Measurements from ENCODE around the gene PDE4D. TPM values are rescaled to one million over a fixed set of nuclear protein-coding genes. Genes with fewer than 3 reads are reported as not detected.

The PDE4D gene
- total RNA-seq, 2 experiments from 2014 or later = 0.50 to 0.51 TPM

- H3K9me3 ChIP-seq (ENCODE audit: low read length) = no peaks in the 10 kb centered on the region
- TF ChIP-seq EZH2phosphoT487 (IDR thresholded peaks at IDR 0.05; ENCODE audit: borderline replicate concordance, low read depth, low read length) = no peak
- no peak for TF ChIP-seq CTCF (conservative IDR thresholded peaks at IDR 0.05; ENCODE audit: low read length)
- H2AFZ ChIP-seq (ENCODE audit: low read length) = no peak overlapping the region
- no peaks in the 10 kb centered on the region for H4K20me1 ChIP-seq (ENCODE audit: insufficient read depth, low read length)
- H3K36me3 ChIP-seq (ENCODE audit: insufficient read depth, low read length) = no peaks in the 10 kb centered on the region
- no peak overlapping the region for H3K4me2 ChIP-seq (ENCODE audit: low read length)
- no peaks in the 10 kb centered on the region for H3K79me2 ChIP-seq (ENCODE audit: insufficient read depth, low read depth, low read length)
- H3K27ac ChIP-seq (ENCODE audit: low read depth, low read length, poor library complexity, severe bottlenecking) = no peak overlapping the region
- intact Hi-C loops (cut with micrococcal nuclease; ENCODE audit: unreplicated experiment) = no loop called here
- no peaks in the 10 kb centered on the region for H3K4me1 ChIP-seq (ENCODE audit: insufficient read depth, low read length, poor library complexity, severe bottlenecking)
- POLR2A ChIA-PET = interaction anchor here (0.6 kb wide), 1 partner anchor 23 kb away, joined by 3 read pairs; no protein-coding TSS in a partner anchor
- BruUV-seq (replicated peaks) = no TSS peak
- DNase-seq (ENCODE audit: low spot score) = no peak
- CTCF ChIA-PET (ENCODE audit: unreplicated experiment) = no interaction called here
- no peaks in the 10 kb centered on the region for H3K9me2 ChIP-seq (ENCODE audit: insufficient read depth, low read length)
- no peak overlapping the region for H3K4me3 ChIP-seq (ENCODE audit: low read depth, low read length, poor library complexity, severe bottlenecking)
Measured at GRCh38 chr5:59828623-59829022, 64.9 kb downstream of the PDE4D start.

- POLR2A ChIA-PET = interaction anchor here (1.2 kb wide), 1 partner anchor 10 kb away, joined by 3 read pairs; no protein-coding TSS in a partner anchor
- Histone ChIP-seq H3K9me3 (ENCODE audit: low read length) (no peaks in the 10 kb centered on the region), H2AFZ (ENCODE audit: low read length) (no peak overlapping the region), H3K4me2 (ENCODE audit: low read length) (no peak overlapping the region), H3K9me2 (ENCODE audit: insufficient read depth, low read length) (no peaks in the 10 kb centered on the region), H3K36me3 (ENCODE audit: insufficient read depth, low read length) (no peaks in the 10 kb centered on the region), H3K4me3 (ENCODE audit: low read depth, low read length, poor library complexity, severe bottlenecking) (no peak overlapping the region), H3K4me1 (ENCODE audit: insufficient read depth, low read length, poor library complexity, severe bottlenecking) (no peaks in the 10 kb centered on the region), H3K27ac (ENCODE audit: low read depth, low read length, poor library complexity, severe bottlenecking) (no peak overlapping the region), H3K79me2 (ENCODE audit: insufficient read depth, low read depth, low read length) (no peaks in the 10 kb centered on the region), H4K20me1 (ENCODE audit: insufficient read depth, low read length) (no peaks in the 10 kb centered on the region)
- CTCF ChIA-PET (ENCODE audit: unreplicated experiment) = no interaction called here
- intact Hi-C loops (cut with micrococcal nuclease; ENCODE audit: unreplicated experiment) = loop anchor here (1.0 kb wide), 1 partner anchor 30 kb away; no protein-coding TSS in a partner anchor
- BruUV-seq (replicated peaks) = no TSS peak
- DNase-seq (ENCODE audit: low spot score) = no peak
- TF ChIP-seq CTCF (conservative IDR thresholded peaks at IDR 0.05; ENCODE audit: low read length) = no peak
- TF ChIP-seq EZH2phosphoT487 (IDR thresholded peaks at IDR 0.05; ENCODE audit: borderline replicate concordance, low read depth, low read length) = no peak
Measured at GRCh38 chr5:59826996-59827395, 66.5 kb downstream of the PDE4D start.

GRCh38 chr5:59823420-59823819 lies 70.1 kb downstream of the PDE4D start:
- Histone ChIP-seq H4K20me1 (ENCODE audit: insufficient read depth, low read length) (no peaks in the 10 kb centered on the region), H3K4me2 (ENCODE audit: low read length) (no peak overlapping the region), H3K9me2 (ENCODE audit: insufficient read depth, low read length) (no peaks in the 10 kb centered on the region), H2AFZ (ENCODE audit: low read length) (no peak overlapping the region), H3K27ac (ENCODE audit: low read depth, low read length, poor library complexity, severe bottlenecking) (no peak overlapping the region), H3K4me3 (ENCODE audit: low read depth, low read length, poor library complexity, severe bottlenecking) (no peak overlapping the region), H3K36me3 (ENCODE audit: insufficient read depth, low read length) (no peaks in the 10 kb centered on the region), H3K9me3 (ENCODE audit: low read length) (no peaks in the 10 kb centered on the region), H3K4me1 (ENCODE audit: insufficient read depth, low read length, poor library complexity, severe bottlenecking) (no peaks in the 10 kb centered on the region), H3K79me2 (ENCODE audit: insufficient read depth, low read depth, low read length) (no peaks in the 10 kb centered on the region)
- no peak for TF ChIP-seq CTCF (conservative IDR thresholded peaks at IDR 0.05; ENCODE audit: low read length)
- intact Hi-C loops (cut with micrococcal nuclease; ENCODE audit: unreplicated experiment) = no loop called here
- BruUV-seq (replicated peaks) = no TSS peak
- CTCF ChIA-PET (ENCODE audit: unreplicated experiment) = no interaction called here
- POLR2A ChIA-PET = interaction anchor here (0.7 kb wide), 1 partner anchor 1026 kb away, joined by 3 read pairs; no protein-coding TSS in a partner anchor
- DNase-seq (ENCODE audit: low spot score) = no peak
